ENCODE data around the gene SMC5.
A peak's percentile ranks its signal among the peaks of the same experiment; 100 is the strongest.
"Not testable (repeated sequence)": the region's sequence is repeated elsewhere in the genome, so short reads cannot be mapped to it uniquely, and the experiment has no call there.

SMC5 gene

GRCh38 chr9:70278305-70278704 is 19.5 kb downstream of the SMC5 start:
- DNase-seq, result no peak

GRCh38 chr9:70283848-70284247 is 25.1 kb downstream of the SMC5 start:
- no peak for DNase-seq

GRCh38 chr9:70285246-70285645 is 26.5 kb downstream of the SMC5 start:
- DNase-seq, result no peak

- no peak for DNase-seq
Observed at GRCh38 chr9:70285981-70286598, 27.3 kb downstream of the SMC5 start.

- DNase-seq, result no peak
Observed at GRCh38 chr9:70290626-70291025, 31.8 kb downstream of the SMC5 start.

GRCh38 chr9:70291446-70291845 is 32.7 kb downstream of the SMC5 start:
- DNase-seq, result no peak

- no peak for DNase-seq
Observed at GRCh38 chr9:70292253-70292652, 33.5 kb downstream of the SMC5 start.

- no peak for DNase-seq
Observed at GRCh38 chr9:70293214-70293613, 34.4 kb downstream of the SMC5 start.

- DNase-seq, result no peak
Observed at GRCh38 chr9:70297141-70297540, 38.4 kb downstream of the SMC5 start.

GRCh38 chr9:70298245-70298771 is 39.5 kb downstream of the SMC5 start:
- DNase-seq, result no peak

- DNase-seq, result no peak
Observed at GRCh38 chr9:70303268-70303667, 44.5 kb downstream of the SMC5 start.

- no peak for DNase-seq
Observed at GRCh38 chr9:70304810-70305209, 46.0 kb downstream of the SMC5 start.

GRCh38 chr9:70315389-70315788 is 56.6 kb downstream of the SMC5 start:
- no peak for DNase-seq

- no peak for DNase-seq
Observed at GRCh38 chr9:70318002-70318401, 59.2 kb downstream of the SMC5 start.

- no peak for DNase-seq
Observed at GRCh38 chr9:70322096-70322495, 63.3 kb downstream of the SMC5 start.

GRCh38 chr9:70324963-70325362 is 66.2 kb downstream of the SMC5 start:
- no peak for DNase-seq

GRCh38 chr9:70328625-70329024 is 69.8 kb downstream of the SMC5 start:
- not testable (repeated sequence) for DNase-seq

GRCh38 chr9:70340572-70340971 is 81.8 kb downstream of the SMC5 start:
- peak; percentile 11 for DNase-seq

GRCh38 chr9:70347046-70347445 is 88.3 kb downstream of the SMC5 start:
- no peak for DNase-seq

- DNase-seq, result no peak
Observed at GRCh38 chr9:70352356-70352755, 93.6 kb downstream of the SMC5 start.

- DNase-seq, result peak; percentile 49
Observed at GRCh38 chr9:70352802-70353201, 94.0 kb downstream of the SMC5 start.

- DNase-seq, result no peak
Observed at GRCh38 chr9:70355801-70356200, 97.0 kb downstream of the SMC5 start.

GRCh38 chr9:70362952-70363351 is 104.2 kb downstream of the SMC5 start:
- DNase-seq, result no peak

- no peak for DNase-seq
Observed at GRCh38 chr9:70363760-70364159, 105.0 kb downstream of the SMC5 start.

GRCh38 chr9:70367305-70367930 is 108.6 kb downstream of the SMC5 start:
- no peak for DNase-seq
